ENCODE results near the gene CCDC18.

DNA sequence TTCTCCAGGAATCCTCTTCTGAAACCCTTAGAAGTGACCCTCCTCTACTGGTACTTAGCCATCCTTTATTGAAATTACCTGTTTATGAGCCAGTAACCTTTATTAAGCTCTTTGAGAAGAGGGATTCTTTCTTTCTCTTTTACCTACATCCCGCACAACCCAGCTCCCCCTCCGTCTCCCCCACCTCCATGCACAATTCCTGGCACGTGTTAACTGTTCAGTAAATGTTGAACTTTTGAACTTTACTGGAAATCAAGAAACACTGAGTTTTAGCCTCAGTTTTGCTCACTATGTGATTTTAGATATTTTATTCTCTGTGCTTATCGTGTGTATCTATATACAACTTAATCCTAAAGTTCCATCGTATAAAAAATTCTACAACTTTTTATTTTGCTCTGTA, 2.1 kb upstream of the CCDC18 start:
- TF ChIP-seq, protein P1, sequence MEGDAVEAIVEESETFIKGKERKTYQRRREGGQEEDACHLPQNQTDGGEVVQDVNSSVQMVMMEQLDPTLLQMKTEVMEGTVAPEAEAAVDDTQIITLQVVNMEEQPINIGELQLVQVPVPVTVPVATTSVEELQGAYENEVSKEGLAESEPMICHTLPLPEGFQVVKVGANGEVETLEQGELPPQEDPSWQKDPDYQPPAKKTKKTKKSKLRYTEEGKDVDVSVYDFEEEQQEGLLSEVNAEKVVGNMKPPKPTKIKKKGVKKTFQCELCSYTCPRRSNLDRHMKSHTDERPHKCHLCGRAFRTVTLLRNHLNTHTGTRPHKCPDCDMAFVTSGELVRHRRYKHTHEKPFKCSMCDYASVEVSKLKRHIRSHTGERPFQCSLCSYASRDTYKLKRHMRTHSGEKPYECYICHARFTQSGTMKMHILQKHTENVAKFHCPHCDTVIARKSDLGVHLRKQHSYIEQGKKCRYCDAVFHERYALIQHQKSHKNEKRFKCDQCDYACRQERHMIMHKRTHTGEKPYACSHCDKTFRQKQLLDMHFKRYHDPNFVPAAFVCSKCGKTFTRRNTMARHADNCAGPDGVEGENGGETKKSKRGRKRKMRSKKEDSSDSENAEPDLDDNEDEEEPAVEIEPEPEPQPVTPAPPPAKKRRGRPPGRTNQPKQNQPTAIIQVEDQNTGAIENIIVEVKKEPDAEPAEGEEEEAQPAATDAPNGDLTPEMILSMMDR (conservative IDR thresholded peaks at IDR 0.05; ENCODE audit: low read depth, low read length) = no peak
- no peak for TF ChIP-seq EZH2 (IDR thresholded peaks at IDR 0.05; ENCODE audit: low read length, unreplicated experiment)
